ENCODE results near the gene TRDN. TPM values are rescaled to one million over a fixed set of nuclear protein-coding genes. Genes with fewer than 3 reads are reported as not detected.
"Not testable (repeated sequence)": the region's sequence is repeated elsewhere in the genome, so short reads cannot be mapped to it uniquely, and the experiment has no call there.

TRDN gene
- total RNA-seq, 1 donor = not detected

- DNase-seq (ENCODE audit: low read depth in 2 of 3, low spot score in 2 of 3) = no peak
Observed at GRCh38 chr6:123632641-123633040, 4.1 kb downstream of the TRDN start.

GRCh38 chr6:123629258-123629941 is 7.3 kb downstream of the TRDN start:
- peak in 2 of 3 donors; percentile 0 to 7 for DNase-seq (ENCODE audit: low read depth in 2 of 3, low spot score in 2 of 3)

GRCh38 chr6:123625696-123626095 is 11.1 kb downstream of the TRDN start:
- DNase-seq (ENCODE audit: low read depth in 2 of 3, low spot score in 2 of 3) = no peak

GRCh38 chr6:123622780-123623179 is 14.0 kb downstream of the TRDN start:
- DNase-seq (ENCODE audit: low read depth in 2 of 3, low spot score in 2 of 3) = no peak

- no peak for DNase-seq (ENCODE audit: low read depth in 2 of 3, low spot score in 2 of 3)
Observed at GRCh38 chr6:123619156-123619555, 17.6 kb downstream of the TRDN start.

GRCh38 chr6:123616942-123617341 is 19.8 kb downstream of the TRDN start:
- DNase-seq (ENCODE audit: low read depth in 2 of 3, low spot score in 2 of 3) = no peak

GRCh38 chr6:123616016-123616415 is 20.7 kb downstream of the TRDN start:
- no peak for DNase-seq (ENCODE audit: low read depth in 2 of 3, low spot score in 2 of 3)

- no peak for DNase-seq (ENCODE audit: low read depth in 2 of 3, low spot score in 2 of 3)
Observed at GRCh38 chr6:123610779-123611178, 26.0 kb downstream of the TRDN start.

GRCh38 chr6:123604067-123604466 is 32.7 kb downstream of the TRDN start:
- DNase-seq (ENCODE audit: low read depth in 2 of 3, low spot score in 2 of 3) = no peak

GRCh38 chr6:123598011-123598410 is 38.7 kb downstream of the TRDN start:
- DNase-seq (ENCODE audit: low read depth in 2 of 3, low spot score in 2 of 3) = no peak

- DNase-seq (ENCODE audit: low read depth in 2 of 3, low spot score in 2 of 3) = no peak
Observed at GRCh38 chr6:123594776-123595175, 42.0 kb downstream of the TRDN start.

GRCh38 chr6:123592426-123592825 is 44.3 kb downstream of the TRDN start:
- no peak for DNase-seq (ENCODE audit: low read depth in 2 of 3, low spot score in 2 of 3)

- no peak for DNase-seq (ENCODE audit: low read depth in 2 of 3, low spot score in 2 of 3)
Observed at GRCh38 chr6:123589973-123590372, 46.8 kb downstream of the TRDN start.

GRCh38 chr6:123589317-123589716 is 47.4 kb downstream of the TRDN start:
- no peak for DNase-seq (ENCODE audit: low read depth in 2 of 3, low spot score in 2 of 3)

- no peak for DNase-seq (ENCODE audit: low read depth in 2 of 3, low spot score in 2 of 3)
Observed at GRCh38 chr6:123588546-123588895, 48.2 kb downstream of the TRDN start.

GRCh38 chr6:123587838-123588545 is 48.8 kb downstream of the TRDN start:
- no peak for DNase-seq (ENCODE audit: low read depth in 2 of 3, low spot score in 2 of 3)

GRCh38 chr6:123587407-123587806 is 49.3 kb downstream of the TRDN start:
- DNase-seq (ENCODE audit: low read depth in 2 of 3, low spot score in 2 of 3) = not testable (repeated sequence)

- no peak for DNase-seq (ENCODE audit: low read depth in 2 of 3, low spot score in 2 of 3)
Observed at GRCh38 chr6:123580331-123580730, 56.4 kb downstream of the TRDN start.

GRCh38 chr6:123575188-123575587 is 61.6 kb downstream of the TRDN start:
- no peak for DNase-seq (ENCODE audit: low read depth in 2 of 3, low spot score in 2 of 3)

- no peak for DNase-seq (ENCODE audit: low read depth in 2 of 3, low spot score in 2 of 3)
Observed at GRCh38 chr6:123570813-123571684, 65.7 kb downstream of the TRDN start.

- no peak for DNase-seq (ENCODE audit: low read depth in 2 of 3, low spot score in 2 of 3)
Observed at GRCh38 chr6:123569575-123569974, 67.2 kb downstream of the TRDN start.

All from hematopoietic multipotent progenitor cell (in vitro differentiated cells).